GM19239 (cell line): ENCODE results near the gene SLC29A2.
A peak's percentile ranks its signal among the peaks of the same experiment; 100 is the strongest.
"Not testable (repeated sequence)": the region's sequence is repeated elsewhere in the genome, so short reads cannot be mapped to it uniquely, and the experiment has no call there.

Source experiments
- DNase-seq: peaks from one replicate; pipeline ENCODE4 v3.0.0; 2011; ENCODE audit warnings: low spot score; ENCODE audit not compliant: insufficient read length
- FAIRE-seq: peaks from 2 replicates; lab custom pipeline; 2011; peaks lifted over from hg19 to GRCh38; lab: Jason Lieb, UNC

Gene SLC29A2

DNA sequence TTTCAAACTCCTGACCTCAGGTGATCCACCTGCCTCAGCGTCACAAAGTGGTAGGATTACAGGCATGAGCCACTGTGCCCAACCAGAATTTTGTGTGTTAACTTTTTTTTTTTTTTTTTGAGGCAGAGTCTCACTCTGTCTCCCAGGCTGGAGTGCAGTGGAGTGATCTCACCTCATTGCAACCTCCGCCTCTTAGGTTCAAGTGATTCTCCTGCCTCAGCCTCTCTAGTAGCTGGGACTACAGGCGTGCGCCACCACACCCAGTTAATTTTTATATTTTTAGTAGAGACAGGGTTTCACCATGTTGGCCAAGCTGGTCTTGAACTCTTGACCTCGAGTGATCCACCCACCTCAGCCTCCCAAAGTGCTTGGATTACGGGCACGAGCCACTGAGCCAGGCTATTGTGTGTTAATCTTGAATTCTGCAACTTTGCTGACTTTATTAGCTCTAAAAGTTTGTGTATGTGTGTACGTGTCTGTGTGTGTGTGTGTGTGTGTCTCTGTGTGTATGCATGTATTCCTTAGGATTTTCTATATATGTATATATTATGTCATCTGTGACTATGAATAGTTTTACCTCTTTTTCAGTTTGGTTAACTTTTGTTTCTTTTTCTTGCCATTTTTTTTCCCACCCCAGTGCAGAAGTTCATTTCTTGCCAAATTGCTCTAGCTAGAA is 20.9 kb downstream of the SLC29A2 start:
- not testable (repeated sequence) for FAIRE-seq, DNase-seq

DNA sequence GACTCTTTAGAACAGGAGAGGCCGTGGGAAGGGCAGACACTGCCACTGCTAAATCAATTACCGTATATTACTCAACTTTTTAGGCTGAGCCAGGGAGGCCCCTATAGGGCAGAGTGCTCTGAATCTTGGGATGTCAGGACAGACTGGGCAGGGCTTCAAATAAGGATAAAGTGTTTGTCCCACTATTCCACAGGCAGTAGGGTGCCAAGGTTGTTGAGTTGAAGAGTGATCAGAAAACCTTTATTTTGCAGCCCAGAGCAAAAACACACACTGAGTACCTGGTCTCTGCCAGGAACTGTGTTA is 22.5 kb downstream of the SLC29A2 start:
- FAIRE-seq (no peak), DNase-seq (no peak)

DNA sequence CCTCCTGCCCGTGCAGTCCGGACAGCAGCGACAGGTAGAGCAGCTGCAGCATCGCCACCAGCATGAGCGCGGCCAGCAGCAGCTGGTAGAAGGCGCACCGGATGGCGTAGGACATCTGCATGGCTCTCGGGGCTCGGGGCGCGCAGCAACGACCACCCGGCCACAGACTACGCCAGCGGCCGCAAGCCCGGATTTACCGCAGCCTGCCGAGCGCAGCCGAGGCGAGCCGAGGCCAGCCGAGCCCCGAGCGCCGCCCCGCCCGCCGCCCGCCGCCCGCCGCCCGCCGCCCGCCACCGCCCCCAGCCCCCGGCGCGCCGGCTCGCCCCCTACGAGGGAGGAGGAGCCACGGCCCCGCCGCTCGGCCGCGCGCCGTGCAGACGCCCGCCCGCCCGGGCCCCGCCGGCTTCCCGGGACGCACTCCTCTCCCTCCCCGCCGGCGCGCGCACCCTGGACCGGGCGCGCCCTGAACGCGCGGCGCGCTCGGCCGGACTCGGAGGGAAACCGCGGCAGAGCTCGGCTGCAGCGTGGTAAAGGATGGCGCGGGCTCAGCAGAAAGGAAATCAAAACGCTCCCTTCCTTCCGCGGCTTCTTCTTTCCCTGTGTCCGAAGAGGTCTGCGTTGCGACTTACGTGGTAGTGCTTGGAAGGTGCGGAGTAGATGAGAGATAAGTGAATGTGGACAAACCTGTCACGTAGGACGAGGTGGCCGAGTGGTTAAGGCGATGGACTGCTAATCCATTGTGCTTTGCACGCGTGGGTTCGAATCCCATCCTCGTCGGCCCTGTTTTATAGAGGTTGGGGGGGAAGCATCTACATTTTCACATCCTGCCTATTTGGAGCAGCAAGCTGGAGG is 23.9 kb downstream of the SLC29A2 start, which contains the start of gene B4GAT1:
Gene B4GAT1 (minus strand): TSS at position 205 of the 852 bp plus-strand sequence. CDS start 84 bp downstream, at position 121.
- no peak for DNase-seq
- FAIRE-seq = peak; percentile 80

DNA sequence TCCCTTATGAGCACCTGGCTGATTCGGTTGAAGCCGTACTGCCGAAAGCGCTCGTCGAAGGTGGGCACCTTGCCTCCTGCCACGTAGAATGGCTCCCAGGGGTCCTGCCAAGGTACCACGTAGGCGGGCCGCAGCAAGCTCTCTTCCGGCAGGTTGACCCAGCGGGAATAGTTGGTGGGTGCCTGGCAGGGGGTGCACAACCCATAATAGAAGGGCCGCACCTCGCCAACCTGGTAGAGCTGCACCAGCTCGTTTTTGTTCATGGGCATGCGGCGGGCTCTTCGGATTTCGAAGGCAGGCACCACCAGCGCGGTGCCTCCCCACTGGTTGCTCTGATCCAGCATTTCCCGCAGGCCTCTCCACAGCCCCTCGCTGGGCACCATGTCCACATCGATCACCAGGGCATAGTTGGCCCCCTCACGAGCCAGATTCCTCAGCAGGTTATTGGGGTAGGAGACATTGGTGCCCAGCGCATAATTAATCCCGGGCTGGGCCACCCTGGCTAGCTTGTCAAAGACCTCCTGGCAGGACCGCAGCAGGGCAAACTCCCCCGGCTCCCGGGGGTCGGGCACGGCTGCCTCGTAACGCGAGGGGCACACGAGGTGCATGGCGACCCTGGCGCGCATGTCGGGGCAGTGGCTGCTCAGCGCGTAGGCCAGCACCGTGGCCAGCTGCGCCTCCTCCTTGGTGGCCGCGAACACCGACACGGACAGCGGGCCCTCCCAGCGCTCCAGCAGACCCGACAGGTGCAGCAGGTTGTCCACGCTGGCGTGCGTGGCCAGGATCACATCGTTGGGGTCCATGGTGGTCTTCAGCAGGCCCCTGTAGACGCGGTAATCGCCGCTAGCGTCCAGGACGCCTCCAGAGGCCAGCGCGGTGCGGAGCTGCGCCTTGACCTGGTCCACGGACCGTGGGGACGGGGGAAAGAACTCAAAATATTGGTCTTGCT is 24.8 kb downstream of the SLC29A2 start:
- DNase-seq = no peak
- FAIRE-seq = no peak

DNA sequence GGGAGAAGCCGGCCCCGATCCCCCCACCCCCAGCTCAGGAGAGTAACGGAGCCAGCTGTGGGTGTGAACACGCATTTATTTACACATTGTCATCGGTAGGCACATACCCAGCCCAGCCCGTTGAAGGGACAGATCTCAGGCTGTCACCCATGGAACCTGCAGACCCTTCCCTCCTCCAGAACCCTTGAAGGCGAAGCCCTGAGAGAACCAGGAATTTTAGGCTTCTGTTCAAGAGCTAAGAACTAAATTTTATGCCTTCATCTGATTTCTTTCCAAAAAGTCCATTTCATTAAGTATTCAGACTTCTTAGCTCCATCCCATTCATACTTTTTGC is 26.3 kb downstream of the SLC29A2 start:
- DNase-seq (no peak), FAIRE-seq (no peak)

DNA sequence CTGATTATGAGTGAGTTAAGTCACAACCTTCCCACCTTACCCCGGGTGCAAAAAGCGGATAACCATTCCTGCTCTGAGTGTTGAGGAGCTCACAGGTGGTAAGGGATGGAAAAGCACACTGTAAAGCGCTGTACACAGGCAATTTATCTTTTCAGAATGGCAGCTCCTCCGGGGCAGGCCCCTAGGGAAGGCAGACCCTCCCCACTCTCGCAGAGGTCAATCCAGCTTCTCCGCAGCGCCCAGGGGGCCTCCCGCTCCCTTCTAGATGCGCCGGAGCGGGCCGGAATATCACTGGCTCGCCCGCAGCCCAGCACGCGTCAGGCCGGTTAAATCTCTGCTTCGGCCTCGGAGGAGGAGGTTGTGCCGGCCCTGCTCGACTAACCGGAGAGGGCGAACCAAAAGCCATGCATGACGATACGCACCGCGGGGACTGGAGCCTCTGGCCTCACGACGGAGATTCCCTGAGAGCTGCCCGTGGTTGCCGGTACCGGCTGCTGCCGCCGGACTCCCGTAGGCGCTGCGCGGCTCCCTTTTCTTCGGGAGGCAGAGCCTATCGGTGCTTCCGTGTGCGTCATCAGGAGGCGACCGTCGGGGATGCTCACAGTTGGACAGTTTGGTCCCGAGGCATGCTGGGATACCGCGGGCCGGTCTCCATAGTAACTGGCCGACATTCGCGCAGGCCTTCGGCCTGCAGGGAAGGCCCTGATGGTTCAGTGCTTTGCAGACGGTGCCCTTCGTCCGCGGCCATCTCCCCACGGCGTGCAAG is 26.8 kb downstream of the SLC29A2 start, which contains the start of gene BRMS1:
Gene BRMS1 (minus strand): TSS at position 555 of the 766 bp plus-strand sequence. CDS start 2,870 bp downstream, outside the sequence.
- DNase-seq (peak; percentile 98), FAIRE-seq (peak; percentile 91)

DNA sequence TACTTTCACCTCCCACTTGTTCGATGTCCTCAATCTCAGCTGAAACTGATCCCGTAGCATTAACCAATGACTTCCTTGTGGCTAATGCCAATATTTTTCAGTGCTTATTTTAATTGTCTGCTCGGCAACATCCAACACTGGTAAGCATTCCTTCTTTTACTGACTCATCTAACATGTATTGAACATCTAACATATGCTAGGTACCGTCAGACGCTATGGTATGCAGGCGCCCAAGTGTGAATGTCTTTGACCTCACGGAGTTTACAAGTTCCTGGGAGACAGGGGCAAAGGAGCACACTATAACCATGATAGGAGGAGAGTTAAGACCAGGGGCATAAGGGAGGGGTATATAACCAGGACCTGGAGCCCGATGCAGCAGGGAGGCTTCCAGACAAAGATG is 28.4 kb downstream of the SLC29A2 start:
- no peak for FAIRE-seq
- DNase-seq = no peak

DNA sequence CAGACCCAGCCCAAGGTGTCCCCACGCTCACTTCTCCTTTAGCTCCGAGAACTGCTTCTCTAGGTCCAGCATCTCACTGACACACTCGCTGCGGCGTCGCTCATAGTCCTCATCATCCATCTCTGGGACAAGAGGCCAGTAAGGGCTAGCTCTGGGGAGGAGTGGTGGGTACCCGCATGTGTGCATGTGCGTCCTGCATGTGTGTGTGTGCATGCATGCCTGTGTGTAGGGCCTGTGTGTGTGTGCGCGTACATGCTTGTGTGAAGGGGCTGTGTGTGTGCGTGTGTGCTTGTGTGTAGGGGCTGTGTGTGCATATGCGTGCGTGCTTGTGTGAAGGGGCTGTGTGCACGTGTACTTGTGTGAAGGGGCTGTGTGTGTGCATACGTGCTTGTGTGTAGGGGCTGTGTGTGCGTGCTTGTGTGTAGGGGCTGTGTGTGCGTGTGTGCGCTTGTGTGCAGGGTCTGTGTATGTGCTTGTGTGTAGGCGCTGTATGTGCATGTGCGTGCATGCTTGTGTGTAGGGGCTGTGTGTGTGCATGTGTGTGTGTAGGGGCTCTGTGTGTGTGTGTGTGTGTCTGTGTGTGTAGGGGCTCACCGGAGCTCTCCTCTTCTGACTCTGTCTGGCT is 29.9 kb downstream of the SLC29A2 start:
- FAIRE-seq (no peak), DNase-seq (no peak)

DNA sequence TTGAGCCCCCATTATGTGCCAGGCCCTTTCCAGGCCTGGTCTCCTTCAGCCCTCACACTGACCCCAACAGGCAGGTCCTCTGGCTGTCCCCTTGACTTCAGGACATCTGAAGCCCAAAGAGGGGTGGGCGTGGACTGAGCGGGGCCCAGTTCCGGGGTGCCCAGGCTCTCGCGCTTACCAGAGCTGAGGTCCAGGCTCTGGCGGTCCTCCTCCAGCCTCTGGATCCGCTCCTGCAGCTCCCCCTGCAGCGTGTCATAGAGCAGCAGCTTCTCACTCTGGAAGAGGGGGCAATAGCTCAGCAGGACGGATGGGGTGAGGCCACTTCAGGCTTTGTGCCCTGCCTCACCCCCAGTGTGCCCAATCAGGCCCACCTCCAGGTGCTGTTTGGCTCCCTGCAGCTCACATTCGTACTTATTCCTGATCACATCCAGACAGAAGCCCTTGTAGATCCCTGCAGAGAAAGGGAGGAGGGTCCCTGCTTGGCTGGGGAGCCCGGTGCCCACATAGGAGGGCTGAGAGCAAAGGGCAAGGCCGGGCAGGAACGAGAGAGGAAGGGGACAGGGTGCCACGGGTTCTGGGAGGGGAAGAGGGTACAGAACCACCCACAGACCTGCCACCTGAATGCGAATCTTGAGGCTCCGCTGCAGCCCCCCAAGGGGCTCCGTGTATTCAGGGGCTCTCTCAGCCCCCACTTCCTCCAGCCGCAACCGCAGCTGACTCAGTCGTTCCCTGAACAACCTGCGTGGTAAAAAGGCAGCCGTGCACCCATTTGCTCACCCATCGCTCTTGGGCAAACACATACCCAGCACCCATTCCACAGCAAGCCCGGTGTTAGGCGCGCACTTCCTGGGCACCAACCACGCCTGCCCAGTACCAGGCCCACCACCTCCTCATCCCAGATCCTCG is 30.7 kb downstream of the SLC29A2 start:
- FAIRE-seq (no peak), DNase-seq (no peak)

DNA sequence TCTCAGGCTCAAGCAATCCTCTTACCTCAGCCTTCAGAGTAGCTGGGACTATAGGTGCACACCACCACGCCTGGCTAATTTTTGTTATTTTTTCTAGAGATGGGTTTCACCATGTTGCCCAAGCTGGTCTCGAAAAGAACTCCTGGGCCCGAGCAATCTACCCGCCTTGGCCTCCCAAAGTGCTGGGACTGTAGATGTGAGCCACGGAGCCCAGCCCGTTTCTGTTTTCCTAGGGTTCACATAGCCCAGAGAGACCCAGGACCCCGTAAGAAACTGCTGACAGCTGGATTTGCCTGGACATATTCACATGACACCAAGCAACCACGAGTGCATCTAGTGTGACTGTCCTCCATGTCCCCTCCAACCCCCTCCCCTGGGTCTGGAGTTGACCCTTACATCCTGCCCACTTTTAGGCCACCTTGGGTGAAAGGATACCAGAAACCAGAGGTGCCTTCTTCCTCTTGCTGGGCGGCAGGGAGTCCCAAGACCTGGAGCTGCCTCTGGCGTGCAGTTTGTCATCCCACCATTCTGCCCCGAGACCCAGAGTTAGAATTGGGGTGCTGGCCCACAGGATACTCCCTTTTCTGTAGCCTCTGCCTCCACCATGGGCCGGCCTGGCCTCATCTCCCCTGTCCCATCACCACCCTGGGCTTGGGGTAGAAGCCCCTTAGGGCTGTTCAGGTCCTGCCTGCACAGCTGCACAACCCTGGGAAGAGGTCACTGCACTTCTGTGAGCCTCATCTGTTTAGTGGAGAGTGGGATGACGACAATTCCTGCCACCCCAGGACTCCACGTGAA is 31.7 kb downstream of the SLC29A2 start:
- DNase-seq = no peak
- FAIRE-seq = no peak

DNA sequence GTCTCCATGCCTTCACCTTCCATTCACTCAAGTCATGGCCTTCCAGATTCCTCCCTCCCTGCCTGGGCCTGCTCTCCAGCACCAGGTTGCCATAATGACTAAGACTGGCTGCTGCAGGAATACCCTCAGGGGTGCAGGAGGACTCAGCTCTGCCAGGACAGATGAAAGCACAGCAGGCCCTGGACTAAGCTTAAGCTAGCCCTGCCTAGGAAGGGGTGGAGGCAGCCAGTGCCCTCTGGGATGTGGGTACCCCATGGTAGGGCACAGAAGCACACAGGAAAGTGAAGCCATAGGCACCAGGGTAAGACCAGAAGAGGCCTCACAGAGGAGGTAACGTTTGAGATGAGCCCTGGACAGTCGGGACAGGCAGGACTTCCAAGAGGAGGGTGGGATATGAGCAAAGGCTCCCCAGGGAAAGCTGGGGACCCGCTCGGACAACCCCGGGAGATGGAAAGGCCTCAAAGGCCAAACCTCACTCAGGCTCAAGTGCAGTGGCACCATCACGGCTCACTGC is 32.3 kb downstream of the SLC29A2 start:
- FAIRE-seq = no peak

DNA sequence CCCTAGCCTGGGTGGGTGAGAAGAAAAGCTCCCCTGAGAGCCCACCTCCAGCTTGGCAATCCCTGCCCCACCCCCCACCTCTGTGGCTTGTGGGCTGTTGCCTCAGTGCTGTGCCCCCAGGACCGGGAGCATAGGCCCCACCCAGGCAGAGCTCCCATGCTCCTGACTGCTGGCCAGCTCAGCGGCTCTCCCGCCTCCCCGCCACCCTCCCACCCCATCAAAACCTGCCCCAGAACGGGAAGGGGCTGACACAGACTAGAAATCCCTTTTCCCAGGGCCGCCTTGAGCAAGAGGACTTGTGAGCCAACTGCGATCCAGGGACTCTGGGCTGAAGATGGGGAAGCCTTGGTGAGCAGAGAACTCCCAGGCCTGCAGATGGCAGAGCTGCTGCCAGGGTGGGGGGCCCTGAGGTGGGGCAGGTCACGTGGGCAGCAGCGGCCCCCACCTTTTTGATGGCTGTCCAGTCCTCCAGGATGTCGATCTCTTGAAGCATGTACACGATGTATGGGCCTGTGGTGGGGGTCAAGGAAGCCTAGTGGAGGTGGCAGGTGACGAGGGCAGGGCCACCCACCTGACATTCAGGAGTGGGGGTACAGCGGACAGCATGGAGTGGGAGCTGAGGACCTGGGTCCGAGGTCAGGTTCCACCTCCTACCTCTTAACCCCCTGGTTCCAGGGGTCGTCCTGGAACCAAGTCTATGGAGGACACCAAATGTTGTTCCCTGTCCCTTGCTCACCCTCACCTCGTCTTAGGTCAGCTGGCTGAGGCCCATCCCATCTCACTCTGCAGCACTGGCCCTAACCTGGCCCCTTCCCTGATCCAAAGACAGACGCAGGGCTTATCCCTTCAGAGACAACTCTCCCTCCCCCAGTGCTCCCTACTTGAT is 33.0 kb downstream of the SLC29A2 start:
- DNase-seq = no peak

More for the DNA sequence above, 32.3 kb downstream of the SLC29A2 start:
- DNase-seq = no peak

DNA sequence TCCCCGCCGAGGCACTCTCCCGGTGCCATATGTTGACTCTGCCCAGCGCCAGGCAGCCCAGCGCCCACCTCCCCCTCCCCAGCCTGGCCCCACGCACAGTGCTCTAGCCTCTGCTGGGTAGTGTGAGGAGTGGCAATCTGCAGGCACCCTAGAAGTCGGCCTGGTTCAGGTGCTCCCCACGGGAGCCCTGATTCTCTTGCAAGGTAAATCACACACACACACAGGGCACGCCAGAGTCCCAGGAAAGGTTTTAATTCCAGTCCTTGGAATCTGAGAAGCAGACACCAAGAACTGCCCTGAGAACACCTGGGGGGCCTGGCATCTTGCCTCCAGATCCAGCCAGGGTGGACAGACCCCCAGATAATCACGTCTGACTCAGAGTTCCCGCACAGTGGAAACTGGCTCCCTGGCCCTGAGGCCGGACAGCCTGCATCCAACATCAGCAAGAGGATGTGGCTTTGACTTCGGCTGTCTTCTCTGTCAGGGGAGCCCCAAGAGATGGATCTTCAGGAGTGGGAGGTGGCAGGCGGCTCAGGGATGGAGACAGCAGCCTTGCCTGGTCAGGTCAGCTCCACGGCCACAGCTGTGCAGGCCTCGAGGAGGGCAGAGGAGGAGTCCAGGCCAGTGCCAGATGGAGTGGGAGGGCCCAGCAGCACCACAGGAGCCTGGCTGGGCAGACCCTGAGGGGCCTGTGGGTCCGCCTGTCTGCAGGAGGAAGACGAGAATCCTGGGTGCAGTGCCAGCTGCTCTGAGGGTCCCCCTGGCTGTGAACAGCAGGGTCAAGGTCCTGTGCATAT is 34.3 kb downstream of the SLC29A2 start:
- no peak for FAIRE-seq
- no peak for DNase-seq

More for the DNA sequence above, 33.0 kb downstream of the SLC29A2 start:
- no peak for FAIRE-seq

DNA sequence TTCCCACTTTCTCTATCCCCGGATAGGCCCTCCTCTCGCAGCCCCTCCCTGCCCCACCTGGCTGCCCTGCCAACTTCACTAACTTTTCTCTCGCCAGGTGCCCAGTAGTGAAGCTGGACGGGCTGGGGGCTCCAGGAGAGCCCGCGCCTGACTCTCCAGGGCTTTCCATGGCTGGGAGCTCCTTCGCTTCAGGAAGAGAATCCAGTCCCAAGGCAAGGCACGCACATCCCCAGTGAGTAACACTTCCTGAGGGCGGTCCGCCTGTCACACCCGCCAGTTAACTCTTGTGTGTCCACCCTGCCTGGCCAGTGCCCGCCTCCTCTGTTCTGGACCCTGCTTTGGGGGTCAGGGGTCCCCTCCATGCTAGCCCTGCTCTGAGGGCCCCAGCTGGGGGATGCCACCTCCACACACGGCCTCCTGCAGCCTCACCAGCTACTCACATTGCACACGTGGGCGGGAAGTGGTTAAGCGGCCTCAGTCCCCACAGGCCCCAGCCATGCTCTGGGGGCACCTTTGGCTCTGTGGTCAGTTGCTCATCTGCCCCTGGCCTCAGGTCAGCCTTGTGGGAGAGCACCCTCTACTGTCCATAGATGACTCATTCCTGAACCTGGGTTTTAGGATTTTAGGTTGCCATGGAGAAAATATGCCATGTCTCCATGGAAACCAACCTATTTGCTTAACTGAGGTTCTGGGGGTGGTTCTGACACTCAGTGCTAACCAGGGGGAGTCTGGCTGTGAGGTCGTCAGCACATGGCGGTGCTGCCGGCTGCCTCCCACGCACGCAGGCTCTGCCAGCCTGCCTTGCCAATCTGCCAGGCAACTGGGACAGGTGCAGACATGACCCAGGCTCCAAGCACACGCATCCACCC is 35.1 kb downstream of the SLC29A2 start, which contains the start of gene RIN1:
Gene RIN1 (minus strand): TSS at position 201 of the 869 bp plus-strand sequence. CDS start 32 bp downstream, at position 169.
- DNase-seq (peak; percentile 87), FAIRE-seq (peak; percentile 73)
